Gastrocnemius medialis (tissue), 4 donors: Measurements from ENCODE around the gene SFRP4. TPM values are rescaled to one million over a fixed set of nuclear protein-coding genes. Genes with fewer than 3 reads are reported as not detected.

ENCODE experiments used
- ATAC-seq, 2 donors: fragments of 150-250 bp; one replicate each; pipeline ENCODE4 v1.9.1; 2016
- DNase-seq, 2 donors: peaks; one replicate each; pipeline ENCODE4 v3.0.0-alpha.2; 2019
- H3K27ac ChIP-seq, 4 donors: fragments of 200-600 bp; sonication (generic); 1 replicate in 1 of 4; 2 replicates in 3 of 4; pipeline ENCODE4 v1.5.1; 2016 to 2018; ENCODE audit warnings: mild to moderate bottlenecking in 2 of 4, moderate library complexity in 1 of 4
- H3K27me3 ChIP-seq, 3 donors: fragments of 200-600 bp; sonication (generic) in 2 of 3; 1 replicate in 1 of 3; 2 replicates in 2 of 3; pipeline versions ENCODE4 v1.5.1 to v1.6.0; 2016 to 2019; ENCODE audit warnings: mild to moderate bottlenecking in 1 of 3, moderate library complexity in 1 of 3
- H3K36me3 ChIP-seq, 2 donors: fragments of 200-600 bp; sonication (generic) in 1 of 2; one replicate each; pipeline ENCODE4 v1.5.1; 2017 to 2018
- H3K4me1 ChIP-seq, 2 donors: fragments of 200-600 bp; sonication (generic) in 1 of 2; one replicate each; pipeline ENCODE4 v1.5.1; 2016 to 2017; ENCODE audit warnings: mild to moderate bottlenecking in 2 of 2
- H3K4me3 ChIP-seq, 4 donors: fragments of 200-600 bp; sonication (generic) in 3 of 4; 1 replicate in 1 of 4; 2 replicates in 3 of 4; pipeline ENCODE4 v1.5.1; 2016 to 2019; ENCODE audit warnings: mild to moderate bottlenecking in 2 of 4
- H3K9me3 ChIP-seq, 3 donors: fragments of 200-600 bp; sonication (generic) in 2 of 3; 1 replicate in 1 of 3; 2 replicates in 2 of 3; pipeline ENCODE4 v1.5.1; 2016 to 2019
- CTCF ChIP-seq, 5 experiments: fragments of 450-650 bp in 3 of 5; fragments of 200-600 bp in 2 of 5; sonication (generic) in 2 of 5; IDR thresholded peaks in 4 of 5; conservative IDR thresholded peaks in 1 of 5; 1 replicate in 4 of 5; 2 replicates in 1 of 5; pipeline ENCODE4 v1.5.1; 2016 to 2019; ENCODE audit warnings: antibody characterized with exemption in 5 of 5, mild to moderate bottlenecking in 3 of 5, moderate library complexity in 3 of 5
- POLR2A ChIP-seq, 2 donors: fragments of 450-650 bp; IDR thresholded peaks; one replicate each; pipeline ENCODE4 v1.6.1; 2017; ENCODE audit warnings: antibody characterized with exemption in 2 of 2, mild to moderate bottlenecking in 2 of 2, moderate library complexity in 2 of 2
- in situ Hi-C, 4 donors: fragments of 200-750 bp; cut with MboI; loops; one replicate each; pipeline versions ENCODE4 v1.15.0 to v1.8.0; 2017; ENCODE audit warnings: low sequenced_read_pairs in 4 of 4
- intact Hi-C: fragments of 100-400 bp; cut with DNase I; formaldehyde crosslinking; loops from one replicate; pipeline ENCODE4 v1.15.1; 2023; ENCODE audit warnings: low total_unique reads
- total RNA-seq, 4 donors: library from RNA; depleted of rRNA; stranded (reverse); fragments of >200 nt; gene quantifications; one replicate each; pipeline versions ENCODE4 v1.1.0 to v1.2.3, GENCODE V29; 2016

SFRP4 gene
- total RNA-seq, 4 donors from 2014 or later: 0.24 to 0.98 (median 0.71) TPM; not detected in 1

GRCh38 chr7:37923996-37924395, 7.4 kb upstream of the SFRP4 start:
- peak overlapping the region in 3 of 4 donors; percentile 20 to 90 (median 25) for H3K27ac ChIP-seq
- H3K4me1 ChIP-seq: peaks cover 22 to 30% of the 10 kb centered on the region in 2 donors
- no peak for TF ChIP-seq CTCF (IDR thresholded peaks at IDR 0.05 in 4 of 5, conservative IDR thresholded peaks at IDR 0.05 in 1 of 5)
- no peak for TF ChIP-seq POLR2A (IDR thresholded peaks at IDR 0.05)
- no peak for ATAC-seq
- no peaks in the 10 kb centered on the region for H3K27me3 ChIP-seq
- intact Hi-C loops (loop anchor here (2.0 kb wide), 1 partner anchor 15 kb away; no protein-coding TSS in a partner anchor), in situ Hi-C loops (loop anchor here in 2 of 4 donors (25.0 kb wide), 2 partner anchors 288 to 413 kb away; no protein-coding TSS in a partner anchor)
- H3K36me3 ChIP-seq: no peaks in the 10 kb centered on the region
- no peaks in the 10 kb centered on the region for H3K9me3 ChIP-seq
- no peak overlapping the region for H3K4me3 ChIP-seq
- no peak for DNase-seq

GRCh38 chr7:37921876-37922275, 5.3 kb upstream of the SFRP4 start:
- intact Hi-C loops (loop anchor here (2.0 kb wide), 1 partner anchor 257 kb away; the partner anchor contains the start of gene STARD3NL), in situ Hi-C loops (loop anchor here in 2 of 4 donors (25.0 kb wide), 2 partner anchors 290 to 415 kb away; no protein-coding TSS in a partner anchor)
- no peaks in the 10 kb centered on the region for H3K9me3 ChIP-seq
- no peaks in the 10 kb centered on the region for H3K27me3 ChIP-seq
- ATAC-seq (peak; percentile 22 to 28), DNase-seq (peak in 1 of 2 donors; percentile 28)
- peak overlapping the region; percentile 74 to 85 (median 82) for H3K4me3 ChIP-seq
- peak overlapping the region; percentile 89 to 94 (median 91) for H3K27ac ChIP-seq
- H3K4me1 ChIP-seq: peaks cover 29 to 30% of the 10 kb centered on the region in 2 donors
- no peaks in the 10 kb centered on the region for H3K36me3 ChIP-seq
- no peak for TF ChIP-seq POLR2A (IDR thresholded peaks at IDR 0.05)
- TF ChIP-seq CTCF (IDR thresholded peaks at IDR 0.05 in 4 of 5, conservative IDR thresholded peaks at IDR 0.05 in 1 of 5): no peak

- peaks cover 30 to 36% of the 10 kb centered on the region in 2 donors for H3K4me1 ChIP-seq
- peak overlapping the region; percentile 89 to 94 (median 91) for H3K27ac ChIP-seq
- intact Hi-C loops (loop anchor here (2.0 kb wide), 1 partner anchor 258 kb away; the partner anchor contains the start of gene STARD3NL), in situ Hi-C loops (loop anchor here in 2 of 4 donors (25.0 kb wide), 2 partner anchors 291 to 416 kb away; no protein-coding TSS in a partner anchor)
- no peaks in the 10 kb centered on the region for H3K9me3 ChIP-seq
- H3K4me3 ChIP-seq: peak overlapping the region; percentile 74 to 85 (median 82)
- ATAC-seq (peak; percentile 71 to 74), DNase-seq (peak in 1 of 2 donors; percentile 66)
- no peaks in the 10 kb centered on the region for H3K36me3 ChIP-seq
- no peaks in the 10 kb centered on the region for H3K27me3 ChIP-seq
- TF ChIP-seq POLR2A (IDR thresholded peaks at IDR 0.05) (peak in 1 of 2 donors; percentile 21), CTCF (IDR thresholded peaks at IDR 0.05 in 4 of 5, conservative IDR thresholded peaks at IDR 0.05 in 1 of 5) (peak in 1 of 5 experiments; percentile 18)
Observed at GRCh38 chr7:37920849-37921805, 4.5 kb upstream of the SFRP4 start.

- in situ Hi-C loops: loop anchor here in 2 of 4 donors (25.0 kb wide), 2 partner anchors 292 to 417 kb away; no protein-coding TSS in a partner anchor
- intact Hi-C loops: loop anchor here (2.0 kb wide), 1 partner anchor 258 kb away; the partner anchor contains the start of gene STARD3NL
- peaks cover 37 to 44% of the 10 kb centered on the region in 2 donors for H3K4me1 ChIP-seq
- H3K27me3 ChIP-seq: no peaks in the 10 kb centered on the region
- ATAC-seq (peak; percentile 60 to 78), DNase-seq (peak; percentile 53 to 77)
- TF ChIP-seq POLR2A (IDR thresholded peaks at IDR 0.05) (peak in 1 of 2 donors; percentile 25), CTCF (IDR thresholded peaks at IDR 0.05 in 4 of 5, conservative IDR thresholded peaks at IDR 0.05 in 1 of 5) (peak in 3 of 5 experiments; percentile 11 to 43 (median 34))
- peak within 1 kb of the TSS; percentile 74 to 85 (median 82) for H3K4me3 ChIP-seq
- peak within 1 kb of the TSS; percentile 89 to 94 (median 91) for H3K27ac ChIP-seq
- no peaks in the 10 kb centered on the region for H3K36me3 ChIP-seq
- H3K9me3 ChIP-seq: no peaks in the 10 kb centered on the region
Observed at GRCh38 chr7:37920305-37920848, 3.8 kb upstream of the SFRP4 start, which contains the start of gene EPDR1. TSS of gene EPDR1 (plus strand) at chr7:37920640. CDS start at chr7:37920940, 300 bp downstream.
